GM12874 (cell line): ENCODE measurements around the gene CMTR1.

ENCODE experiments used
- TF ChIP-seq, protein P1 (sequence below): IDR thresholded peaks from 2 replicates; pipeline ENCODE4 v1.5.1; 2011; ENCODE audit warnings: low read depth, mild to moderate bottlenecking, control low read depth, low read length, moderate library complexity; ENCODE audit not compliant: insufficient read depth

The CMTR1 gene

GRCh38 chr6:37480951-37481534 is 48.0 kb downstream of the CMTR1 start:
- TF ChIP-seq, protein P1, sequence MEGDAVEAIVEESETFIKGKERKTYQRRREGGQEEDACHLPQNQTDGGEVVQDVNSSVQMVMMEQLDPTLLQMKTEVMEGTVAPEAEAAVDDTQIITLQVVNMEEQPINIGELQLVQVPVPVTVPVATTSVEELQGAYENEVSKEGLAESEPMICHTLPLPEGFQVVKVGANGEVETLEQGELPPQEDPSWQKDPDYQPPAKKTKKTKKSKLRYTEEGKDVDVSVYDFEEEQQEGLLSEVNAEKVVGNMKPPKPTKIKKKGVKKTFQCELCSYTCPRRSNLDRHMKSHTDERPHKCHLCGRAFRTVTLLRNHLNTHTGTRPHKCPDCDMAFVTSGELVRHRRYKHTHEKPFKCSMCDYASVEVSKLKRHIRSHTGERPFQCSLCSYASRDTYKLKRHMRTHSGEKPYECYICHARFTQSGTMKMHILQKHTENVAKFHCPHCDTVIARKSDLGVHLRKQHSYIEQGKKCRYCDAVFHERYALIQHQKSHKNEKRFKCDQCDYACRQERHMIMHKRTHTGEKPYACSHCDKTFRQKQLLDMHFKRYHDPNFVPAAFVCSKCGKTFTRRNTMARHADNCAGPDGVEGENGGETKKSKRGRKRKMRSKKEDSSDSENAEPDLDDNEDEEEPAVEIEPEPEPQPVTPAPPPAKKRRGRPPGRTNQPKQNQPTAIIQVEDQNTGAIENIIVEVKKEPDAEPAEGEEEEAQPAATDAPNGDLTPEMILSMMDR: no peak

DNA sequence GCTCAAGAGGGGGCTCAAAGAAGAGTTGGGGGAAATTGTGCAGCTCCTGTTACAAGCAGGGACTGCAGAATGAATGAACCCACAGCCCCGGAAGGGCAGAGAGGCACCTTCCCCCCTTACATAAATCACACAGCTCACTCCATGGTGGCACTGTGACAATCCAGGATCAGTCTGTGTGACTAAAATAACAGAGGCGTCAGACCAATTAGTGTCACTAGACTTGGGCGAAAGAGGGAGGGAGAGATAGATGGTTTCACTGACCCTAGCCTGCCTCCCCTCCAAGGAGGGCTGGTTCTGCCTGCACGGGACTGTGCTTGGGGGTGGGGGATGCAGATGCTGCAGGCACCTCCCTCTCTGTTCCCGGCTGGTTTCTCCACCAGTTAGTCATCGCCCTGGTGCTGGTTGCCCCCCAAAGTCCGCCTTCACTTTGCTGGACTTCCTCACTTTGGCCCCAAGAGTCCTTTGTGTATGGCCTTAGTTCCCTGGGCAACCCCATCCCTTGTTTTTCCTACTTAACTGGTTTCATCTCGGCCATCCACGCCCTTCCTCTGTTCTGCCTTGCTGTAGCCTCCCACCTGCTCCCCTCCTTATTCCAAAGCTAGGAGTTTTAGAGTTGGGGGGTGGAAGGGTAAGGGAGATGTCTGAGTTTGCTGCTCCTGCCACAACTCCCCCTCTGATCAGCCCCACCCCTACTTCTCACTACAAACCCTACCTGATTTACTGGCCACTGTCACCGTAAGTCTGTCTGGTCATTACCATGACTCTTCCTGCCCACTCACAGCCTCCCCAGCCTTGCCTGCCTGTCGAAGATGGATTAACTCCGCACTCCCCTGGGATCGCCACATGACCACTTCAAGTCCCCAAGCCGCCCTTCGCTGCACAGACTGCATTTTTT is 48.9 kb downstream of the CMTR1 start:
- TF ChIP-seq, protein P1: no peak

DNA sequence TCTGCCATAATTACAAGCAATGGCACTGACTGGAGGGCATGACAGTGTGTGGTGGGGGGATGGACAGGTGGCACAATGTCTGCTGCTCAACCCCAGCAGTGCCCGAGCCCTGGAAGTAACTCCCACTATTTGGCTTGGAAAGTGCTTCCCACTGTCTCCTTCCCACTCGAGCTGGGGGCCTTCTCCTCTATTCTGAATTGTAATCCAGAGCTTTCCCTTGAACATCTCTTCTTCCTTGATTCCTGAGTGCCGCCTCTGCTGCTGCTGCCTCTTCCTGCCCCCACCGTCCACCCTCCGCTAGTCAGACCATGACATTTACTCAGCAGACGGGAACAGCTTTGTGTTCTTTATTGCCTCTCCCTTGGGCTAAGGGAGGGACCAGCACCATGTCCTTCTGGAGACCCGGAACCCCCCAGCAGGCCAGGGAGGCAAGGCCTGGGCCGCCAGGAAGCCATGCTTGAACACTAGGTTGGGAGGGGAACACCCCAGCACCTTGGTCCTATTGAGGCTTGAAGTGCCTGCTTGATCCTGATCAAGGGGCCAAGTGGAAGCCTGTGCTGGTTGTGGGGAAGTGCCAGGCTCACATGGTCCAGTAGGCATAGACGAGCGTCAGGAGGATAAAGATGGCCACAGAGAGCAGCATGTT is 49.7 kb downstream of the CMTR1 start:
- TF ChIP-seq, protein P1: no peak

DNA sequence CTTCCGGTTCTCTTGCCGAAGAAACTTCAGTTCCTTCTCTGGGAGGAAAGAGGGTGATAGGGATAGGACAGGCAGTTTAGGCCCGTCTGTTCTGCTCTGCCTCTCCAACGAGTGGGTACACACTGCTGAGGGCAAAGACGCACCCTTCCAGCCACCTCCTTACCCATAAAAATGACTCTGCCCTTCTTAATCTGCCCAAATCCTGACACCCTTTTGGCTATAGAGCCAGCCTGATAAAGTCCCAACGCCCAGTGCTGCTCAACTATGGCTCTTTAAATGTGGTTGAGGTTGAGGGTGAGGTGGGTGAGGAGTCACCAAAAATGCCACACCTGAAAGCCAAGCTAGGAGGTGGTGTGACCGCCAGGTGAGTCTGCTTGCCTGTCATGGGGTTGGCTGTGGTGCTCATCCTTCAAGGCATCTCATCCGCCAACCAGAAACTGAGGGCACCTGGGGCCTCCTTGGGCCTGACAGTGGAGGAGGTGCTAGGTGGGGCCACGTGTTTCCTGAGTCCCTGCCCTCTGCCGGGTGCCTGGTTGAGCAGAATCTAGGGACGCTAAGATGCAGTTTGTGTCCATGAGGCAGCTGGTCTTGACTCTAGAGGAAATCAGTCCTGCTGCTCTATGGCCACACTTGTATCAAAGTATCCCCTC is 50.4 kb downstream of the CMTR1 start:
- TF ChIP-seq, protein P1: no peak

GRCh38 chr6:37483917-37484785 is 51.1 kb downstream of the CMTR1 start:
- TF ChIP-seq, protein P1: peak; percentile 96

- TF ChIP-seq, protein P1: no peak
These were observed 51.8 kb downstream of the CMTR1 start for GRCh38 chr6:37484786-37485170.
